Esophagus muscularis mucosa (tissue), 4 donors: Measurements from ENCODE around the gene OR56B4. TPM values are rescaled to one million over a fixed set of nuclear protein-coding genes. Genes with fewer than 3 reads are reported as not detected.

Source experiments
- DNase-seq: peaks from one replicate; pipeline ENCODE4 v3.0.0-alpha.2; 2017; ENCODE audit errors: extremely low spot score
- H3K27ac ChIP-seq, 4 donors: fragments of 200-600 bp; sonication (generic); replicated peaks in 1 of 4; 1 replicate in 3 of 4; 2 replicates in 1 of 4; pipeline ENCODE4 v1.5.1; 2016 to 2019; ENCODE audit warnings: mild to moderate bottlenecking in 1 of 4
- H3K27me3 ChIP-seq, 4 donors: fragments of 200-600 bp; sonication (generic); one replicate each; pipeline versions ENCODE4 v1.5.1 to v1.6.0; 2016 to 2019
- H3K36me3 ChIP-seq, 4 donors: fragments of 200-600 bp; sonication (generic); one replicate each; pipeline ENCODE4 v1.5.1; 2016 to 2019
- H3K4me1 ChIP-seq, 4 donors: fragments of 200-600 bp; sonication (generic); one replicate each; pipeline ENCODE4 v1.5.1; 2016 to 2019
- H3K4me3 ChIP-seq, 4 donors: fragments of 200-600 bp; sonication (generic); 1 replicate in 2 of 4; 2 replicates in 2 of 4; pipeline ENCODE4 v1.5.1; 2016 to 2019; ENCODE audit warnings: mild to moderate bottlenecking in 4 of 4, moderate library complexity in 1 of 4
- H3K9me3 ChIP-seq, 4 donors: fragments of 200-600 bp; sonication (generic); 1 replicate in 3 of 4; 2 replicates in 1 of 4; pipeline ENCODE4 v1.5.1; 2016 to 2019
- EP300 ChIP-seq: sonication (generic); formaldehyde crosslinking; IDR thresholded peaks from one replicate; pipeline ENCODE4 v1.6.1; 2017; ENCODE audit warnings: antibody characterized with exemption
- POLR2A ChIP-seq: fragments of 450-650 bp; IDR thresholded peaks from one replicate; pipeline ENCODE4 v1.6.1; 2017; ENCODE audit warnings: antibody characterized with exemption, moderate library complexity, mild to moderate bottlenecking, low read depth
- POLR2AphosphoS5 ChIP-seq, 2 donors: sonication (generic); formaldehyde crosslinking; IDR thresholded peaks; one replicate each; pipeline ENCODE4 v1.6.1; 2017; ENCODE audit warnings: antibody characterized with exemption in 2 of 2
- WGBS: methylation state at CpG from one replicate; pipeline ENCODE4 v1.1.5; 2018; 5-methylcytosine and 5-hydroxymethylcytosine counted together
- intact Hi-C: fragments of 100-400 bp; cut with DNase I; formaldehyde crosslinking; loops from one replicate; pipeline ENCODE4 v1.15.1; 2023
- total RNA-seq, 4 donors: library from RNA; depleted of rRNA; stranded (reverse); fragments of >200 nt; gene quantifications; one replicate each; pipeline versions ENCODE4 v1.1.0 to v1.2.1, GENCODE V29; 2016
- TF ChIP-seq, protein P1 (sequence below), 3 experiments: fragments of 200-600 bp in 2 of 3; fragments of 450-650 bp in 1 of 3; sonication (generic) in 2 of 3; IDR thresholded peaks; one replicate each; pipeline ENCODE4 v1.5.1; 2017 to 2019; ENCODE audit warnings: antibody characterized with exemption in 3 of 3, mild to moderate bottlenecking in 2 of 3, moderate library complexity in 1 of 3

OR56B4 gene
- total RNA-seq, 4 donors from 2014 or later: not detected

DNA sequence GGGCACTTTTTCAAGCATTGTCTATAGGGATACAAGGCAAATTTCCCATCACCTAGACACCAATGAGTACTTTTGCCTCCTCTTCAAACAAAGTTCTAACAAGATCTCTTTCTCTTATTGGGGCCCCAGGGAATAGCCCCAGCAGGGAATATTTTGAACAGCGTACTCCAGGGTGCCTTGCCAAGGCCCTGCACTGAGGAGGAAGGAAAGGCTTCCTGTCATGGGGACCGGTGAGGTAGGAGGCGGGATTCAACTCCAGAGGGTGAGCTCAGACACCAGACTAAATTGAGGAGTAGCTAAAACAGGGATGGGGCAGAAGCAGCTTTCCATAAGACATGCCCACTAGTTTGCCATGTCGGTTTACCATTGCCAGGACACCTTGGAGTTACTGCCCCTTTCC is 28.0 kb upstream of the OR56B4 start:
- intact Hi-C loops: no loop called here
- 61% methylated on average over 3 of the region's 4 CpGs for WGBS
- DNase-seq: no peak
- no peak for TF ChIP-seq POLR2AphosphoS5 (IDR thresholded peaks at IDR 0.05)
- TF ChIP-seq EP300: no peak
- TF ChIP-seq POLR2A: no peak
- TF ChIP-seq, protein P1, sequence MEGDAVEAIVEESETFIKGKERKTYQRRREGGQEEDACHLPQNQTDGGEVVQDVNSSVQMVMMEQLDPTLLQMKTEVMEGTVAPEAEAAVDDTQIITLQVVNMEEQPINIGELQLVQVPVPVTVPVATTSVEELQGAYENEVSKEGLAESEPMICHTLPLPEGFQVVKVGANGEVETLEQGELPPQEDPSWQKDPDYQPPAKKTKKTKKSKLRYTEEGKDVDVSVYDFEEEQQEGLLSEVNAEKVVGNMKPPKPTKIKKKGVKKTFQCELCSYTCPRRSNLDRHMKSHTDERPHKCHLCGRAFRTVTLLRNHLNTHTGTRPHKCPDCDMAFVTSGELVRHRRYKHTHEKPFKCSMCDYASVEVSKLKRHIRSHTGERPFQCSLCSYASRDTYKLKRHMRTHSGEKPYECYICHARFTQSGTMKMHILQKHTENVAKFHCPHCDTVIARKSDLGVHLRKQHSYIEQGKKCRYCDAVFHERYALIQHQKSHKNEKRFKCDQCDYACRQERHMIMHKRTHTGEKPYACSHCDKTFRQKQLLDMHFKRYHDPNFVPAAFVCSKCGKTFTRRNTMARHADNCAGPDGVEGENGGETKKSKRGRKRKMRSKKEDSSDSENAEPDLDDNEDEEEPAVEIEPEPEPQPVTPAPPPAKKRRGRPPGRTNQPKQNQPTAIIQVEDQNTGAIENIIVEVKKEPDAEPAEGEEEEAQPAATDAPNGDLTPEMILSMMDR (IDR thresholded peaks at IDR 0.05): no peak
- Histone ChIP-seq H3K4me3 (no peak overlapping the region), H3K4me1 (no peaks in the 10 kb centered on the region), H3K27ac (no peak overlapping the region), H3K9me3 (peaks cover 0 to 7% (median 6%) of the 10 kb centered on the region in 4 donors), H3K36me3 (no peaks in the 10 kb centered on the region), H3K27me3 (no peaks in the 10 kb centered on the region)

DNA sequence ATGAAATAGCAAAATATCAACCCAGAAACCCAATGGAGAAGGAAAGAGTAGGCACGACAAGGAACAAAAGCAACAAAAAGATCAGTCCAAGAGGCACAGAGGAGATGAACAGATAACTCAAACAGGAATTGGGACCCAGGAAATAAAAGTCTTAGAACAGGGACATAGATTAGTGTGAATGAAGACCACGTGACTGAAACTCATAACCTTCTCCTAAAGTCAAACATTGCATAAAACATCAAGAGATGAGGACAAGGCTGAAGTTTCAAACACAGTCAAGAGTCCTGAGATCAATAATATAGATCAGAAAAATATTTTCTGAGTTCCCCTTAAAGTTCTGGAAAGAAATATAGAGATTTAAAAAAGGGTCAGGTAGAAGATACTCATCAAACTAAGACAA is 24.4 kb upstream of the OR56B4 start:
- Histone ChIP-seq H3K4me1 (no peaks in the 10 kb centered on the region), H3K9me3 (no peaks in the 10 kb centered on the region), H3K27me3 (no peaks in the 10 kb centered on the region), H3K36me3 (no peaks in the 10 kb centered on the region), H3K4me3 (no peak overlapping the region), H3K27ac (no peak overlapping the region)
- no peak for TF ChIP-seq EP300
- no peak for TF ChIP-seq POLR2AphosphoS5 (IDR thresholded peaks at IDR 0.05)
- no peak for TF ChIP-seq POLR2A
- TF ChIP-seq, protein P1 (IDR thresholded peaks at IDR 0.05): no peak
- no peak for DNase-seq
- WGBS: 78% methylated on average over 2 of the region's 2 CpGs
- intact Hi-C loops: no loop called here

DNA sequence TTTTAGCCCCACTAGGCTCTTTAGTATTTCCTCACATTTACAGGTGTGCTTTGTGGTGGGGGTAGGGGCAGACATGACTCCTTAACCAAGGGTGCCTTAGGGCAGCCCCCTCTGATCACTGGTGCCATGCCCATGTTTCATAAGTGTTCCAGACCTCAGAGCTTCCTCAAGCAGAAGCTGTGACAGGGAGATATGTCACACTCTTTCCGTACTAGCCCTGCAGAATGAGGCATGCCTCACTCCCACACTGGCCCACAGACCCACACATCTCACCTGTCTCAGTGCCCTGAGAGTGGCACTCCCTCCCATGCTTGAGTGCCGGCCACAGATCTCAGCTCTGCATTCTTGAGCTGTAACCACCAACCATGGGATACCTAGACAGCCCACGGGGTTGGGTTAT is 22.9 kb upstream of the OR56B4 start:
- Histone ChIP-seq H3K9me3 (no peaks in the 10 kb centered on the region), H3K4me1 (no peaks in the 10 kb centered on the region), H3K27me3 (no peaks in the 10 kb centered on the region), H3K27ac (no peak overlapping the region), H3K36me3 (no peaks in the 10 kb centered on the region), H3K4me3 (no peak overlapping the region)
- intact Hi-C loops: no loop called here
- no peak for TF ChIP-seq EP300
- no peak for TF ChIP-seq POLR2A
- no peak for TF ChIP-seq POLR2AphosphoS5 (IDR thresholded peaks at IDR 0.05)
- TF ChIP-seq, protein P1 (IDR thresholded peaks at IDR 0.05): no peak
- WGBS: 80% methylated on average over 1 of the region's 3 CpGs
- DNase-seq: no peak

DNA sequence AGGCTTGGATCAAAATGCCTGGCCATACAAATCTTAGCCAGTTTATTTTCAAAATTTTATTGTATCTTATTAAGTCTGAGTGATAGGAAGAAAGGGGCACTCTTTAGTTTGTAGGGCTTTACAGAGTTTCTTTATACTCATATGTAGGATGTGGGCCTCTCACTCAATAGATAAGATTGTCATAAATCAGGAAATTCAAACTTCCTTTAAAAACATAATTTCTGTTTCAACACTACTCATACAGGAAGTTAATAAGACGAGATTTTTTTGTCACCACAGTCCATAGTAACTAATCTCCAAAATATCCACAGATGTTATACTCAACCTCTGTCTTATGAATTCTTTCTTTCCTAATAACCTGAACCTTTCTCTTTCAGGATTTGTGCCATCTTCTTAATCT is 13.3 kb upstream of the OR56B4 start:
- no peaks in the 10 kb centered on the region for H3K9me3 ChIP-seq
- DNase-seq: no peak
- no peak overlapping the region for H3K27ac ChIP-seq
- TF ChIP-seq, protein P1 (IDR thresholded peaks at IDR 0.05): no peak
- TF ChIP-seq POLR2AphosphoS5 (IDR thresholded peaks at IDR 0.05) (no peak), POLR2A (no peak), EP300 (no peak)
- WGBS: 50% methylated on average over 1 of the region's 1 CpG
- no peak overlapping the region for H3K4me3 ChIP-seq
- H3K27me3 ChIP-seq: no peaks in the 10 kb centered on the region
- no peaks in the 10 kb centered on the region for H3K4me1 ChIP-seq
- no peaks in the 10 kb centered on the region for H3K36me3 ChIP-seq
- intact Hi-C loops: no loop called here

DNA sequence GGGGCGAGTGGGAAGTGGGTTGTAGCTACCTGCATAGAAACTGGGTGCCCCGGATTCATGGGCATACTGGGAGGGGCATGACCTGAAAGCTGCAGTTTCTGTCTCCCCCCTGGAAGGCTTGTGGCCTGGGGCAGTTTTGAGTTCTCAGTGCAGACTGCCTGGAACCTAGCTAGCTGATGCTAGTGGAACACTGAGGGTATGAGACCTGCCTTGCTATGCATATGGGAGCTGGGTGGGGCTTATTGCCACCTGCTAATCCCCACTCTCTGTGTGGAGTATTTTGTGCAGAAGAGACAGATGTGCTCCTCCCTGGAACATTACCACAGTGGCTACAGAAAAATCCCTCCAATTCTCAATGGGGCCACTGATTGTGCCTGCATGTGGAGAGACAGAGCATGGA is 11.7 kb upstream of the OR56B4 start:
- no peaks in the 10 kb centered on the region for H3K9me3 ChIP-seq
- intact Hi-C loops: no loop called here
- WGBS: 71% methylated on average over 2 of the region's 2 CpGs
- no peak overlapping the region for H3K27ac ChIP-seq
- H3K36me3 ChIP-seq: no peaks in the 10 kb centered on the region
- no peaks in the 10 kb centered on the region for H3K4me1 ChIP-seq
- H3K4me3 ChIP-seq: no peak overlapping the region
- H3K27me3 ChIP-seq: no peaks in the 10 kb centered on the region
- TF ChIP-seq EP300 (no peak), POLR2AphosphoS5 (IDR thresholded peaks at IDR 0.05) (no peak), POLR2A (no peak)
- TF ChIP-seq, protein P1 (IDR thresholded peaks at IDR 0.05): no peak
- DNase-seq: no peak
